Stimulated activated memory B cell treated with anti-CD40 and anti-IgM and Interleukin-4, amounts not matched to agents 10 μg/mL and 1 μg/mL and 100 μg/mL, for 72 hours (primary cell): ENCODE results near the gene MAN2A1.
"Not testable (repeated sequence)": the region's sequence is repeated elsewhere in the genome, so short reads cannot be mapped to it uniquely, and the experiment has no call there.

ENCODE experiments used
- ATAC-seq: fragments of 150-1000 bp; cut with Tn5 transposase; 2 replicates; pipeline ENCODE4 v1.10.0; 2021
- H3K27ac Mint-ChIP-seq: one replicate; pipeline ENCODE4 v1.8.0; 2022; ENCODE audit warnings: mild to moderate bottlenecking, mixed read lengths
- H3K27me3 Mint-ChIP-seq: one replicate; pipeline ENCODE4 v1.8.0; 2022; ENCODE audit warnings: mixed read lengths
- H3K36me3 Mint-ChIP-seq: one replicate; pipeline ENCODE4 v1.8.0; 2022; ENCODE audit warnings: mixed read lengths
- H3K4me1 Mint-ChIP-seq: one replicate; pipeline ENCODE4 v1.8.0; 2022; ENCODE audit warnings: mixed read lengths
- H3K4me3 Mint-ChIP-seq: one replicate; pipeline ENCODE4 v1.8.0; 2022; ENCODE audit warnings: mild to moderate bottlenecking, moderate library complexity, mixed read lengths
- H3K9me3 Mint-ChIP-seq: one replicate; pipeline ENCODE4 v1.8.0; 2022; ENCODE audit warnings: mixed read lengths

The MAN2A1 gene

DNA sequence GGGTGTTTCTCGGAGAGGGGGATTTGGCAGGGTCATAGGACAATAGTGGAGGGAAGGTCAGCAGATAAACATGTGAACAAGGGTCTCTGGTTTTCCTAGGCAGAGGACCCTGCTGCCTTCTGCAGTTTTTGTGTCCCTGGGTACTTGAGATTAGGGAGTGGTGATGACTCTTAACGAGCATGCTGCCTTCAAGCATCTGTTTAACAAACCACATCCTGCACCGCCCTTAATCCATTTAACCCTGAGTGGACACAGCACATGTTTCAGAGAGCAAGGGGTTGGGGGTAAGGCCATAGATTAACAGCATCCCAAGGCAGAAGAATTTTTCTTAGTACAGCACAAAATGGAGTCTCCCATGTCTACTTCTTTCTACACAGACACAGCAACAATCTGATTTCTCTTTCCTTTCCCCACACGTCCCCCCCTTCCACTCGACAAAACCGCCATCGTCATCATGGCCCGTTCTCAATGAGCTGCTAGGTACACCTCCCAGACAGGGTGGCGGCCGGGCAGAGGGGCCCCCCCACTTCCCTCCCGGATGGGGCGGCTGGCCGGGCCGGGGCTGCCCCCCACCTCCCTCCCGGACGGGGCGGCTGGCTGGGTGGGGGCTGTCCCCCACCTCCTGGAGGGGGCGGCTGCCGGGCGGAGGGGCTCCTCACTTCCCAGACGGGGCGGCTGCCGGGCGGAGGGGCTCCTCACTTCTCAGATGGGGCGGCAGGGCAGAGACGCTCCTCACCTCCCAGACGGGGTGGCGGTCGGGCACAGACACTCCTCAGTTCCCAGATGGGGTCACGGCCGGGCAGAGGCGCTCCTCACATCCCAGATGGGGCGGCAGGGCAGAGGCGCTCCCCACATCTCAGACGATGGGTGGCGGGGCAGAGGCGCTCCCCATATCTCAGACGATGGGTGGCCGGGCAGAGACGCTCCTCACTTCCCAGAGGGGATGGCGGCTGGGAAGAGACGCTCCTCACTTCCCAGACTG is 142.8 kb downstream of the MAN2A1 start:
- not testable (repeated sequence) for H3K27ac Mint-ChIP-seq, ATAC-seq, H3K4me1 Mint-ChIP-seq, H3K4me3 Mint-ChIP-seq, H3K27me3 Mint-ChIP-seq, H3K9me3 Mint-ChIP-seq
- peaks cover 60% of the 10 kb centered on the region for H3K36me3 Mint-ChIP-seq

- Mint-ChIP-seq H3K27me3 (no peaks in the 10 kb centered on the region), H3K4me3 (no peak overlapping the region), H3K4me1 (no peaks in the 10 kb centered on the region), H3K27ac (no peak overlapping the region), H3K9me3 (no peaks in the 10 kb centered on the region), H3K36me3 (peaks cover 59% of the 10 kb centered on the region)
- no peak for ATAC-seq
Measured at GRCh38 chr5:109833946-109834345, 144.2 kb downstream of the MAN2A1 start.

- Mint-ChIP-seq H3K4me3 (no peak overlapping the region), H3K27me3 (no peaks in the 10 kb centered on the region), H3K36me3 (peaks cover 60% of the 10 kb centered on the region), H3K9me3 (no peaks in the 10 kb centered on the region), H3K4me1 (no peaks in the 10 kb centered on the region), H3K27ac (no peak overlapping the region)
- ATAC-seq, result no peak
Measured at GRCh38 chr5:109836280-109836679, 146.6 kb downstream of the MAN2A1 start.

GRCh38 chr5:109837231-109837861 is 147.6 kb downstream of the MAN2A1 start:
- Mint-ChIP-seq H3K4me3 (no peak overlapping the region), H3K4me1 (no peaks in the 10 kb centered on the region), H3K27ac (no peak overlapping the region), H3K27me3 (no peaks in the 10 kb centered on the region), H3K9me3 (no peaks in the 10 kb centered on the region), H3K36me3 (peaks cover 63% of the 10 kb centered on the region)
- no peak for ATAC-seq

- no peaks in the 10 kb centered on the region for H3K4me1 Mint-ChIP-seq
- no peak overlapping the region for H3K27ac Mint-ChIP-seq
- peaks cover 61% of the 10 kb centered on the region for H3K36me3 Mint-ChIP-seq
- H3K27me3 Mint-ChIP-seq, result no peaks in the 10 kb centered on the region
- H3K4me3 Mint-ChIP-seq, result no peak overlapping the region
- no peak for ATAC-seq
- no peaks in the 10 kb centered on the region for H3K9me3 Mint-ChIP-seq
Measured at GRCh38 chr5:109838157-109838556, 148.4 kb downstream of the MAN2A1 start.

- H3K9me3 Mint-ChIP-seq, result no peaks in the 10 kb centered on the region
- H3K36me3 Mint-ChIP-seq, result peaks cover 74% of the 10 kb centered on the region
- no peaks in the 10 kb centered on the region for H3K27me3 Mint-ChIP-seq
- H3K4me3 Mint-ChIP-seq, result no peak overlapping the region
- H3K27ac Mint-ChIP-seq, result no peak overlapping the region
- ATAC-seq, result no peak
- H3K4me1 Mint-ChIP-seq, result no peaks in the 10 kb centered on the region
Measured at GRCh38 chr5:109844148-109844547, 154.4 kb downstream of the MAN2A1 start.

DNA sequence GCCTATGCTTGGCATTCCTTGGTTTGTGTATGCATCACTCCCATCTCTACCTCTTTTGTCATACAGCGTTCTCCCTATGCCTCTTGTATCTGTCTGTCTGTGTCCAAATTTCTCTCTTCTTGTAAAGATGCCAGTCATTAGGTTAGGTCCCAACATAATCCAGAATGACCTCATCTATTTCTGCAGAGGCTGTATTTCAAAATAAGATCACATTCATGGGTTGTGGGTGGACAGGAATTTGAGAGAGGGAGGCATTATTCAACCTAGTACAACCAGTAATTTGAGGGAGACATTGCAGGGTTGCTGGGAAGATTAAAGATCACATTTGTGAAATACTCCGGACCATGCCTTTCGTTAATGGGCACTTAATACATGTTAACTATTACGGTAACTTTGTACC is 155.0 kb downstream of the MAN2A1 start:
- Mint-ChIP-seq H3K36me3 (peaks cover 76% of the 10 kb centered on the region), H3K4me3 (no peak overlapping the region), H3K27me3 (no peaks in the 10 kb centered on the region), H3K9me3 (no peaks in the 10 kb centered on the region), H3K27ac (no peak overlapping the region), H3K4me1 (no peaks in the 10 kb centered on the region)
- ATAC-seq, result no peak

DNA sequence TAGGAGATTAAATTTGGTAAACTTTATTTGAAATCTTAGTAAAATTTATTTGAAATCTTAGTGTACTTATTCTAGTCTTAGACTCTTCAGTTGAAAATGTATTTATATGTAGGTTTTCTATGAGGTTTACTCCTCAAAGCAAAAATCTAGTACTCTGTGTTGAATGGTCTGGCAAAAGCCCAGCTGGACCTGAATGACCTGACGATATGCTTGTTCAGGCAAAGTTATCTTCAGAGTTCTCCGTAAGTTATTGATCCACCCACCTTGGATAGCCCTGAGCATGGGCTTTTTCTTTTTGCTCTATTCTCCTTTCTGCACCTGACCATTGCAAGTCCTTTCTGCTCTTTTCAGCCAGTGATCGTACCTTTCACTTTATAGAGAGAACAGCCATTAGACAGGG is 158.4 kb downstream of the MAN2A1 start:
- Mint-ChIP-seq H3K4me1 (no peaks in the 10 kb centered on the region), H3K36me3 (peaks cover 76% of the 10 kb centered on the region), H3K9me3 (no peaks in the 10 kb centered on the region), H3K27ac (no peak overlapping the region), H3K4me3 (no peak overlapping the region), H3K27me3 (no peaks in the 10 kb centered on the region)
- ATAC-seq, result no peak

DNA sequence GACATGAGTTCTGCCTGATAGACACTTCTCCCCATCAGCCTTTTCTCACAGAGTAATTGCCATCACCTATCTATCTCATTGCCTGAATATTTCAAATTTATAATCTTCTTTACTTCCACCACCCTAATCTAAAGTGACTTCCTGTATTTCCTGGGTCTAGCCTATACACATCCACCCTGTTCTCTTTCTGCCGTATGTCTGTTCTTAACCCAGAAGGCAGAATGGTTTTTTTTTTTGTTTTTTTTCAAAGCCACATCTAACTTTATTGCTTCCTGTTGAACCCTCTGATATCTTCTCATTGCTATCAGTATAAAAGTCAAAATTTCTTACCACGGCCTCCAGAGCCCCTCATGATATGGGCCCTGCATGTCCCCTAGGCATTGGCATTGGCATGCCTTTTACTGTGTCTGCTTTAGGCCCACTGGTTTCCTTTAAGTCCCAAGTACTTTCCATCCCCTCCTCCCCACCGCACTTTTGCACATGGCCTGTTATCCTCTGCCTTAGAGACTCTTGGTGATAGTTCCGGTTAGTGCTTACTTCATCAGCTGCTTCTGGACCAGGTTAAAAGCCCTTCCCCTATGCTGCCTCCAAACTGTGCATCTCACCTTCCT is 159.9 kb downstream of the MAN2A1 start:
- Mint-ChIP-seq H3K9me3 (no peaks in the 10 kb centered on the region), H3K36me3 (peaks cover 76% of the 10 kb centered on the region), H3K4me3 (no peak overlapping the region), H3K27me3 (no peaks in the 10 kb centered on the region), H3K4me1 (no peaks in the 10 kb centered on the region), H3K27ac (no peak overlapping the region)
- ATAC-seq, result no peak

- no peak overlapping the region for H3K27ac Mint-ChIP-seq
- H3K27me3 Mint-ChIP-seq, result no peaks in the 10 kb centered on the region
- ATAC-seq, result no peak
- no peaks in the 10 kb centered on the region for H3K4me1 Mint-ChIP-seq
- H3K9me3 Mint-ChIP-seq, result no peaks in the 10 kb centered on the region
- H3K36me3 Mint-ChIP-seq, result peaks cover 81% of the 10 kb centered on the region
- no peak overlapping the region for H3K4me3 Mint-ChIP-seq
Measured at GRCh38 chr5:109852371-109853155, 162.8 kb downstream of the MAN2A1 start.

DNA sequence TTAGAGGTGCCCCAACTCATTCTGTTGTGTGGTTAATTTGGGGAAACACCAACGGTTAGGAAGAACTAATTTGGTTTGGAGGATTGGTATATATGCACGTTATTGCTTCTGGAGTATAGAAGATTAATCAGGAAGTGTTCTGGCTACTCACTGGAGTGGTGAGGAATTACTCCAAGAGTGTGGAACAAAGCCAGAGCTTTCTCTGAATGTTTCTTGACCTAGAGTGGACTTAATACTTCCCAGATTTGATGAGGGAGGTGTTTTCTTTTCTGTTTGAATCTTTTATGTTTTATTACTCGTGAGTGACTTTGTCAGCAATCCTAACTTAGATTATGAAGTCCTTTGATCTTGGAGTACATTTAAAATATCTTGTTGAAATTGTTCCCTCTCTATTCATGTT is 163.7 kb downstream of the MAN2A1 start:
- H3K36me3 Mint-ChIP-seq, result peaks cover 85% of the 10 kb centered on the region
- H3K9me3 Mint-ChIP-seq, result no peaks in the 10 kb centered on the region
- no peak overlapping the region for H3K4me3 Mint-ChIP-seq
- H3K27me3 Mint-ChIP-seq, result no peaks in the 10 kb centered on the region
- no peak for ATAC-seq
- H3K4me1 Mint-ChIP-seq, result no peaks in the 10 kb centered on the region
- no peak overlapping the region for H3K27ac Mint-ChIP-seq

GRCh38 chr5:109855056-109855455 is 165.3 kb downstream of the MAN2A1 start:
- ATAC-seq, result no peak
- H3K9me3 Mint-ChIP-seq, result no peaks in the 10 kb centered on the region
- H3K36me3 Mint-ChIP-seq, result peaks cover 83% of the 10 kb centered on the region
- H3K27ac Mint-ChIP-seq, result no peak overlapping the region
- H3K27me3 Mint-ChIP-seq, result no peaks in the 10 kb centered on the region
- no peaks in the 10 kb centered on the region for H3K4me1 Mint-ChIP-seq
- no peak overlapping the region for H3K4me3 Mint-ChIP-seq

DNA sequence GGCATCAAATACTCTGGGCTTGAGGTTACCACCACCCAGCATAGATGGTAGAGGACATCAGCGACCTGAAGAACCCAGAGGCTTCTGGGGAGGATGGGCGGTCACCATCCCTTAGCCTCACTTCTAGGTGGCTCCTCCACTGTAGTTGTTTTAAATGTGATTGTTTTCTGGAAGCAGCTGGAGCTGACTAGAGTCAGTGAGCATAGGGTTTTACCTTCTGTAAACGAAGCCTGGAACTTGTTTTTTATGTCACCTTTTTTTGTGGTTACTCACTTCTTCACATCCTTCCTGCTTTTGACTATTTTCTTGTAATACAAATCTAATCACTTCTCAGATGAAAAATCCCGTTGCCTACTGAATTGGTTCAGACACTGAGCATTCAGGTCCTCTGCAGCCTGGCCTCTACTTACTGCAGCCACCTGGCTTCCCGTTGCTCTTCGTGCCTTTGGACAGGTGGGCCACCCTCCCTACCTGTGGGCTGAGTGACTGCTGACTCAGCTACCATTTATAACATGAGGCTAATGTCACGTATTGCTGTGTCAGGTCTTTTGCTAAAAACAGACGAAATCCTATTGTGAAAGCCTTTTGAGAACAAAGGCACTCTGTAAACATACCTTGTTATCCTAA is 167.8 kb downstream of the MAN2A1 start:
- Mint-ChIP-seq H3K4me1 (no peaks in the 10 kb centered on the region), H3K4me3 (no peak overlapping the region), H3K27me3 (no peaks in the 10 kb centered on the region), H3K36me3 (peaks cover 80% of the 10 kb centered on the region), H3K9me3 (no peaks in the 10 kb centered on the region), H3K27ac (no peak overlapping the region)
- no peak for ATAC-seq

DNA sequence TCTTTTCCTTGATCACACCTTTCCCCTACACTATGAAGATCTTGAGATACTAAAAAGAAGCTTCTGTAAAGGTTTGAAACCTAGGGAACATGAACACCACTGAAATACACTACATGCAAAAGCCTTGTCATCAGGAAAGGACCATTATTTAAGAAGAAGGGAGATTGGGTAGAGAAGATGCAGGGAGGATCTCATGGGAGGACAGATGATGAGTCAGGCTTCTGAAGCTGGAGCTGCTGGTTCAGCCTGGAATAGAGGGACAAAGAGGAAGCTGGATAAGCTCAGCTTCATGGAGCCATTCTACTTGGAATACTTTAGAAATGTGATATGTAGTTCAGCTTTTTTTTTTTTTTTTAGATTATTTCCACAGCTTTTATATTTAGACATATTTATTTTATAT is 169.8 kb downstream of the MAN2A1 start:
- Mint-ChIP-seq H3K36me3 (peaks cover 87% of the 10 kb centered on the region), H3K27ac (no peak overlapping the region), H3K9me3 (no peaks in the 10 kb centered on the region), H3K4me1 (no peaks in the 10 kb centered on the region), H3K27me3 (no peaks in the 10 kb centered on the region), H3K4me3 (no peak overlapping the region)
- no peak for ATAC-seq

GRCh38 chr5:109862301-109862700 is 172.6 kb downstream of the MAN2A1 start:
- Mint-ChIP-seq H3K36me3 (peaks cover 87% of the 10 kb centered on the region), H3K9me3 (no peaks in the 10 kb centered on the region), H3K27ac (no peak overlapping the region), H3K27me3 (no peaks in the 10 kb centered on the region), H3K4me1 (peaks cover 6% of the 10 kb centered on the region), H3K4me3 (no peak overlapping the region)
- no peak for ATAC-seq
